PC-9 (cell line): ENCODE data around the gene PTCD3. TPM values are rescaled to one million over a fixed set of nuclear protein-coding genes. Genes with fewer than 3 reads are reported as not detected.

Source experiments
- BruUV-seq: library from RNA; stranded (reverse); fragments of 400-500 nt; replicated peaks from 2 replicates; lab custom pipeline; 2021; lab: Mats Ljungman, UMichigan
- CTCF ChIA-PET: fragments of 300-600 bp; sonication (Branson Sonifier 250); formaldehyde crosslinking; loops from one replicate; lab custom pipeline; 2022; ENCODE audit warnings: antibody characterized with exemption; lab: Charles Lee
- POLR2A ChIA-PET: fragments of 300-600 bp; sonication (Branson Sonifier 250); formaldehyde crosslinking; loops from one replicate; lab custom pipeline; 2022; ENCODE audit warnings: antibody characterized with exemption; ENCODE audit not compliant: unreplicated experiment; lab: Charles Lee
- DNase-seq, 2 experiments: peaks; one replicate each; pipeline versions ENCODE4 v3.0.0 to v3.0.0-alpha.2; 2015 to 2022; ENCODE audit warnings: mixed read lengths in 1 of 2
- H2AFZ ChIP-seq: fragments of 200-600 bp; sonication (generic); 2 replicates; pipeline ENCODE4 v1.8.1; 2017; ENCODE audit warnings: antibody characterized with exemption
- H3F3A ChIP-seq: fragments of 200-600 bp; sonication (generic); 2 replicates; pipeline ENCODE4 v1.8.1; 2017; ENCODE audit warnings: antibody characterized with exemption, mild to moderate bottlenecking, low read depth; ENCODE audit not compliant: insufficient read depth
- H3K27ac ChIP-seq: fragments of 200-600 bp; sonication (generic); 2 replicates; pipeline ENCODE4 v1.6.1; 2016; ENCODE audit warnings: mixed run types
- H3K27me3 ChIP-seq: fragments of 200-600 bp; sonication (generic); 2 replicates; pipeline ENCODE4 v1.6.1; 2016; ENCODE audit warnings: low read depth, mixed run types; ENCODE audit not compliant: insufficient read depth
- H3K36me3 ChIP-seq: fragments of 200-600 bp; sonication (generic); 2 replicates; pipeline ENCODE4 v1.6.1; 2016; ENCODE audit warnings: low read depth, mixed run types
- H3K4me1 ChIP-seq: fragments of 200-600 bp; sonication (generic); replicated peaks from 2 replicates; pipeline ENCODE4 v1.6.1; 2016; ENCODE audit warnings: mixed run types; ENCODE audit not compliant: insufficient read depth
- H3K4me2 ChIP-seq: fragments of 200-600 bp; sonication (generic); 2 replicates; pipeline ENCODE4 v1.6.1; 2017; ENCODE audit warnings: mixed run types
- H3K4me3 ChIP-seq: fragments of 200-600 bp; sonication (generic); 2 replicates; pipeline ENCODE4 v1.6.1; 2016; ENCODE audit warnings: mixed run types
- H3K79me2 ChIP-seq: fragments of 200-600 bp; sonication (generic); 2 replicates; pipeline ENCODE4 v1.6.1; 2017; ENCODE audit warnings: low read depth, mixed run types
- H3K9me2 ChIP-seq: fragments of 200-600 bp; sonication (generic); 2 replicates; pipeline ENCODE4 v1.8.1; 2017; ENCODE audit warnings: mild to moderate bottlenecking; ENCODE audit not compliant: insufficient read depth
- H3K9me3 ChIP-seq: fragments of 200-600 bp; sonication (generic); 2 replicates; pipeline ENCODE4 v1.8.1; 2016; ENCODE audit warnings: low read depth; ENCODE audit not compliant: insufficient read depth
- H4K20me1 ChIP-seq: fragments of 200-600 bp; sonication (generic); 2 replicates; pipeline ENCODE4 v1.8.1; 2017; ENCODE audit not compliant: insufficient read depth
- CTCF ChIP-seq: fragments of 200-600 bp; sonication (generic); conservative IDR thresholded peaks from 2 replicates; pipeline ENCODE4 v1.6.1; 2017; ENCODE audit warnings: mixed run types, antibody characterized with exemption, mild to moderate bottlenecking, moderate library complexity
- EZH2 ChIP-seq: fragments of 200-600 bp; sonication (generic); IDR thresholded peaks from 2 replicates; pipeline ENCODE4 v1.8.0; 2017; ENCODE audit warnings: antibody characterized with exemption, low read depth
- intact Hi-C: fragments of 100-400 bp; cut with micrococcal nuclease; formaldehyde crosslinking; loops from one replicate; pipeline ENCODE4 v1.10.0; 2022; ENCODE audit not compliant: unreplicated experiment
- total RNA-seq: library from RNA; stranded (reverse); gene quantifications from 2 replicates; pipeline ENCODE4 v1.2.3, GENCODE V29; 2021

The PTCD3 gene
- total RNA-seq, 1 experiment from 2014 or later, result 82.7 TPM

GRCh38 chr2:86066007-86066578 is 39.9 kb upstream of the PTCD3 start:
- TF ChIP-seq EZH2 (no peak), CTCF (no peak)
- no peaks in the 10 kb centered on the region for H3K27me3 ChIP-seq
- H3K4me1 ChIP-seq, result peaks cover 46% of the 10 kb centered on the region
- BruUV-seq, result no TSS peak
- DNase-seq, result no peak
- POLR2A ChIA-PET, result no interaction called here
- H3K27ac ChIP-seq, result peak overlapping the region; percentile 80; the same call in 1 of the 2 replicates
- H3K4me2 ChIP-seq, result no peak overlapping the region
- H2AFZ ChIP-seq, result no peak overlapping the region
- H3F3A ChIP-seq, result peaks cover 47% of the 10 kb centered on the region
- peaks cover 64% of the 10 kb centered on the region for H3K36me3 ChIP-seq
- H3K79me2 ChIP-seq, result peaks cover 14% of the 10 kb centered on the region
- H3K9me3 ChIP-seq, result no peaks in the 10 kb centered on the region
- H3K9me2 ChIP-seq, result no peaks in the 10 kb centered on the region
- CTCF ChIA-PET, result no interaction called here
- intact Hi-C loops, result no loop called here
- H3K4me3 ChIP-seq, result no peak overlapping the region
- H4K20me1 ChIP-seq, result no peaks in the 10 kb centered on the region

- Histone ChIP-seq H2AFZ (no peak overlapping the region), H3K4me1 (peaks cover 38% of the 10 kb centered on the region), H3K4me2 (no peak overlapping the region), H3K36me3 (peaks cover 58% of the 10 kb centered on the region), H3K27me3 (no peaks in the 10 kb centered on the region), H3K27ac (no peak overlapping the region), H3F3A (peaks cover 44% of the 10 kb centered on the region), H3K79me2 (peaks cover 14% of the 10 kb centered on the region), H4K20me1 (no peaks in the 10 kb centered on the region), H3K4me3 (no peak overlapping the region), H3K9me3 (no peaks in the 10 kb centered on the region), H3K9me2 (no peaks in the 10 kb centered on the region)
- intact Hi-C loops, result no loop called here
- no TSS peak for BruUV-seq
- TF ChIP-seq EZH2 (no peak), CTCF (no peak)
- POLR2A ChIA-PET, result no interaction called here
- CTCF ChIA-PET, result no interaction called here
- no peak for DNase-seq
Measured at GRCh38 chr2:86066915-86067314, 39.1 kb upstream of the PTCD3 start.

GRCh38 chr2:86068136-86068588 is 37.9 kb upstream of the PTCD3 start:
- H3K79me2 ChIP-seq, result peaks cover 9% of the 10 kb centered on the region; the same call in 1 of the 2 replicates
- no peaks in the 10 kb centered on the region for H4K20me1 ChIP-seq
- no TSS peak for BruUV-seq
- intact Hi-C loops, result no loop called here
- H3K9me2 ChIP-seq, result no peaks in the 10 kb centered on the region
- no peak for DNase-seq
- peaks cover 58% of the 10 kb centered on the region for H3K36me3 ChIP-seq
- H2AFZ ChIP-seq, result no peak overlapping the region
- TF ChIP-seq EZH2 (no peak), CTCF (no peak)
- ChIA-PET POLR2A (no interaction called here), CTCF (no interaction called here)
- H3F3A ChIP-seq, result peaks cover 35% of the 10 kb centered on the region
- no peaks in the 10 kb centered on the region for H3K9me3 ChIP-seq
- no peak overlapping the region for H3K27ac ChIP-seq
- no peaks in the 10 kb centered on the region for H3K27me3 ChIP-seq
- H3K4me1 ChIP-seq, result peaks cover 26% of the 10 kb centered on the region
- H3K4me2 ChIP-seq, result no peak overlapping the region
- no peak overlapping the region for H3K4me3 ChIP-seq
